Small intestine (tissue), 7 donors: ENCODE data around the gene PRDM11. TPM values are rescaled to one million over a fixed set of nuclear protein-coding genes. Genes with fewer than 3 reads are reported as not detected.
A peak's percentile ranks its signal among the peaks of the same experiment; 100 is the strongest.

Experiments used
- DNase-seq, 2 donors: peaks; one replicate each; pipeline versions ENCODE4 v3.0.0 to v3.0.0-alpha.2; 2013
- FAIRE-seq: peaks from 2 replicates; lab custom pipeline; 2012; peaks lifted over from hg19 to GRCh38; lab: Jason Lieb, UNC
- H3K27ac ChIP-seq, 3 donors: one replicate each; pipeline ENCODE4 v1.5.1; 2013; ENCODE audit warnings: low read length in 2 of 3, mild to moderate bottlenecking in 2 of 3, control low read depth in 1 of 3, inconsistent platforms in 1 of 3, low read depth in 1 of 3, moderate library complexity in 1 of 3
- H3K27me3 ChIP-seq, 3 donors: one replicate each; pipeline ENCODE4 v1.6.1; 2013; ENCODE audit warnings: low read length in 3 of 3, inconsistent platforms in 1 of 3; ENCODE audit not compliant: control insufficient read depth in 3 of 3, insufficient read depth in 3 of 3
- H3K36me3 ChIP-seq, 3 donors: one replicate each; pipeline ENCODE4 v1.6.1; 2013; ENCODE audit warnings: low read length in 3 of 3, inconsistent platforms in 1 of 3, low read depth in 1 of 3, mild to moderate bottlenecking in 1 of 3, moderate library complexity in 1 of 3; ENCODE audit not compliant: control insufficient read depth in 3 of 3, insufficient read depth in 2 of 3
- H3K4me1 ChIP-seq, 3 donors: one replicate each; pipeline ENCODE4 v1.6.1; 2013; ENCODE audit warnings: low read length in 2 of 3, inconsistent platforms in 1 of 3, low read depth in 1 of 3, mild to moderate bottlenecking in 1 of 3, moderate library complexity in 1 of 3; ENCODE audit not compliant: control insufficient read depth in 3 of 3, insufficient read depth in 2 of 3
- H3K4me3 ChIP-seq, 3 donors: one replicate each; pipeline ENCODE4 v1.5.1; 2013; ENCODE audit warnings: low read length in 3 of 3, control low read depth in 1 of 3, inconsistent platforms in 1 of 3, low read depth in 1 of 3, mild to moderate bottlenecking in 1 of 3, moderate library complexity in 1 of 3
- H3K9me3 ChIP-seq, 2 donors: one replicate each; pipeline ENCODE4 v1.6.1; 2013; ENCODE audit warnings: low read depth in 1 of 2, low read length in 1 of 2; ENCODE audit not compliant: control insufficient read depth in 2 of 2, insufficient read depth in 1 of 2
- WGBS, 3 donors: extraction: QIAGEN DNeasy Blood & Tissue Kit; methylation state at CpG; one replicate each; pipeline ENCODE4 v1.1.7; 2013; 5-methylcytosine and 5-hydroxymethylcytosine counted together
- polyA plus RNA-seq, 4 donors: library from polyadenylated mRNA; stranded (reverse) in 3 of 4; unstranded in 1 of 4; fragments of 200-250 nt in 3 of 4; fragments of 120-200 nt in 1 of 4; gene quantifications; one replicate each; pipeline versions ENCODE4 v1.2.1 to v1.2.3, GENCODE V29; 2013
- donor health status: healthy with polysubstance abuse.
- donor health status: control.
- donor health status: control.
- donor health status: Bipolar disorder and iron deficiency.
- donor health status: healthy.

PRDM11 gene
- polyA plus RNA-seq, 4 donors, result 0.45 to 20.4 (median 3.2) TPM

GRCh38 chr11:45157247-45158209 lies 11.1 kb downstream of the PRDM11 start:
- no peak for FAIRE-seq
- H3K4me1 ChIP-seq, result peaks cover 4 to 55% (median 7%) of the 10 kb centered on the region in 3 donors

GRCh38 chr11:45158210-45158731 lies 11.8 kb downstream of the PRDM11 start:
- no peaks in the 10 kb centered on the region for H3K9me3 ChIP-seq
- whole genome bisulfite sequencing, 3 donors, result 22 to 37% (median 35%) methylated on average over 8 of the region's 8 CpGs
- H3K4me3 ChIP-seq, result no peak overlapping the region
- peak overlapping the region in 1 of 3 donors; percentile 94 for H3K27ac ChIP-seq
- H3K36me3 ChIP-seq, result peaks cover 0 to 38% (median 0%) of the 10 kb centered on the region in 3 donors
- DNase-seq (peak in 1 of 2 donors; percentile 92), FAIRE-seq (no peak)
- no peaks in the 10 kb centered on the region for H3K27me3 ChIP-seq
- peaks cover 4 to 55% (median 7%) of the 10 kb centered on the region in 3 donors for H3K4me1 ChIP-seq

More at GRCh38 chr11:45157247-45158209, 11.1 kb downstream of the PRDM11 start:
- H3K27me3 ChIP-seq, result no peaks in the 10 kb centered on the region
- DNase-seq, result no peak
- H3K27ac ChIP-seq, result peak overlapping the region in 1 of 3 donors; percentile 94
- WGBS, 3 donors, result 62 to 74% (median 64%) methylated on average over 20 of the region's 20 CpGs
- peaks cover 0 to 40% (median 0%) of the 10 kb centered on the region in 3 donors for H3K36me3 ChIP-seq
- H3K4me3 ChIP-seq, result peak overlapping the region in 1 of 3 donors; percentile 1
- H3K9me3 ChIP-seq, result no peaks in the 10 kb centered on the region

GRCh38 chr11:45158891-45159605 lies 12.6 kb downstream of the PRDM11 start:
- peaks cover 4 to 55% (median 7%) of the 10 kb centered on the region in 3 donors for H3K4me1 ChIP-seq
- no peak for DNase-seq
- no peaks in the 10 kb centered on the region for H3K27me3 ChIP-seq
- peak overlapping the region in 1 of 3 donors; percentile 6 for H3K4me3 ChIP-seq
- no peak for FAIRE-seq
- peak overlapping the region in 1 of 3 donors; percentile 94 for H3K27ac ChIP-seq
- WGBS, 3 donors, result 55 to 63% (median 58%) methylated on average over 13 of the region's 13 CpGs
- no peaks in the 10 kb centered on the region for H3K9me3 ChIP-seq
- peaks cover 0 to 42% (median 0%) of the 10 kb centered on the region in 3 donors for H3K36me3 ChIP-seq

GRCh38 chr11:45159781-45160365 lies 13.4 kb downstream of the PRDM11 start:
- DNase-seq (no peak), FAIRE-seq (no peak)
- H3K4me1 ChIP-seq, result peaks cover 4 to 48% (median 7%) of the 10 kb centered on the region in 3 donors
- no peaks in the 10 kb centered on the region for H3K9me3 ChIP-seq
- H3K27me3 ChIP-seq, result no peaks in the 10 kb centered on the region
- 74 to 91% (median 81%) methylated on average over 3 of the region's 3 CpGs for WGBS, 3 donors
- peaks cover 0 to 45% (median 0%) of the 10 kb centered on the region in 3 donors for H3K36me3 ChIP-seq
- peak overlapping the region in 1 of 3 donors; percentile 94 for H3K27ac ChIP-seq
- H3K4me3 ChIP-seq, result no peak overlapping the region

- Histone ChIP-seq H3K9me3 (no peaks in the 10 kb centered on the region), H3K36me3 (peaks cover 0 to 55% (median 0%) of the 10 kb centered on the region in 3 donors), H3K4me1 (peaks cover 4 to 36% (median 7%) of the 10 kb centered on the region in 3 donors), H3K27me3 (no peaks in the 10 kb centered on the region), H3K27ac (no peak overlapping the region), H3K4me3 (no peak overlapping the region)
- FAIRE-seq (no peak), DNase-seq (no peak)
- WGBS, 3 donors, result 76 to 79% (median 78%) methylated on average over 23 of the region's 23 CpGs
Measured at GRCh38 chr11:45161252-45162063, 15.0 kb downstream of the PRDM11 start.

- peaks cover 0 to 55% (median 0%) of the 10 kb centered on the region in 3 donors for H3K36me3 ChIP-seq
- DNase-seq, result no peak
- FAIRE-seq, result no peak
- H3K4me3 ChIP-seq, result no peak overlapping the region
- H3K27ac ChIP-seq, result no peak overlapping the region
- no peaks in the 10 kb centered on the region for H3K9me3 ChIP-seq
- H3K4me1 ChIP-seq, result peaks cover 4 to 30% (median 7%) of the 10 kb centered on the region in 3 donors
- no peaks in the 10 kb centered on the region for H3K27me3 ChIP-seq
- 84 to 85% (median 84%) methylated on average over 3 of the region's 3 CpGs for WGBS, 3 donors
Measured at GRCh38 chr11:45162064-45162375, 15.6 kb downstream of the PRDM11 start.

GRCh38 chr11:45162916-45163879 lies 16.8 kb downstream of the PRDM11 start:
- Histone ChIP-seq H3K4me3 (no peak overlapping the region), H3K27me3 (no peaks in the 10 kb centered on the region), H3K9me3 (no peaks in the 10 kb centered on the region), H3K4me1 (peaks cover 1 to 18% (median 4%) of the 10 kb centered on the region in 3 donors), H3K36me3 (peaks cover 0 to 50% (median 0%) of the 10 kb centered on the region in 3 donors), H3K27ac (no peak overlapping the region)
- FAIRE-seq, result no peak
- WGBS, 3 donors, result 81 to 82% (median 82%) methylated on average over 10 of the region's 10 CpGs
- no peak for DNase-seq
